ENCODE results near the gene TUSC2. TPM values are rescaled to one million over a fixed set of nuclear protein-coding genes. Genes with fewer than 3 reads are reported as not detected.
A peak's percentile ranks its signal among the peaks of the same experiment; 100 is the strongest.

The TUSC2 gene
- total and polyA plus RNA-seq, 8 donors: 10.2 to 21.8 (median 17.4) TPM

DNA sequence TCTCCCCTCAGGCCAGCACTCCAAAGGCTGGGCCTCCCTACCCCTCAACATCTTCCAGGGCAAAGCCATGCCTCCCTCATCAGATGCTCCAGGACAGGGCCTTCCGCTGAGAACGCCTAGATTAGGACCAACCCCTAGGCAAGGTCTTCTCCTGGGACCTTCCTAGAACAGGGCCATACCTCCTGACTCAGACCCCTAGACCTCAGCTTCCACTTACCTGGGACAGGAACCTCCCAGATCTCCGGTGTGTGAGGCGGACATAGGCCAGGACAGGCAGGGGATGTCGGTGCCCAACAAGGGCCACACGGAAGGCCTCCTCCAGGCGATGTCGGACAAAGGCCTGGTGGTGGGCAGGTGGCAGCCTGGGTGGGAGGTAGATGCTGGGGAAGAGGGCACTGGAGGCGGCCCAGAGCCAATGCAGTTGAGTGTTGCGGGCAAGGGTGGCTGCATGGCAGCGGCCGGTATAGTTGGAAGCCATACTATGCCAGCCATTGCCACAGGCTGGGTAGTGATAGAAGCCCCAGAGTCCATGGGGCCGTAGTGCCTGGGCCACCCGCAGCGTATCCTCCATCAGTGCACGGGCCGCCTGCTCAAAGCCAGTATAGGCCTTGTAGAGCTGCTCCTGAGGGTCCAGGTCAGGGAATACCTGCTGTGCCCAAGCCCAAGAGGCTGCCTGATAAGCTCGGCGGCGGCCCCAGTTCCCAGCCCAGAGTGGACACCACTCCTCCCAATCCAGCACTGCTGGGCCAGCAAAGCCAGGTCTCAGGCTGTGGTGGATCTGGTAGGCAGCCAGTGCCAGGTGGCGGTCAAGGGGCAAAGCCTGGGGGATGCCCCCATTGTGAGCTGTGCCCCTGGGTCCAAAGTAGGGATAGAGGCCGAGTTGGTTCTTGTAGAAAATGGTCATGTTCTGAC lies 33.3 kb downstream of the TUSC2 start:
- peaks cover 14 to 18% (median 16%) of the 10 kb centered on the region in 3 donors for H3K4me1 ChIP-seq
- H3K36me3 ChIP-seq: peaks cover 0 to 4% (median 4%) of the 10 kb centered on the region in 3 donors
- FAIRE-seq: no peak
- TF ChIP-seq, protein P1, sequence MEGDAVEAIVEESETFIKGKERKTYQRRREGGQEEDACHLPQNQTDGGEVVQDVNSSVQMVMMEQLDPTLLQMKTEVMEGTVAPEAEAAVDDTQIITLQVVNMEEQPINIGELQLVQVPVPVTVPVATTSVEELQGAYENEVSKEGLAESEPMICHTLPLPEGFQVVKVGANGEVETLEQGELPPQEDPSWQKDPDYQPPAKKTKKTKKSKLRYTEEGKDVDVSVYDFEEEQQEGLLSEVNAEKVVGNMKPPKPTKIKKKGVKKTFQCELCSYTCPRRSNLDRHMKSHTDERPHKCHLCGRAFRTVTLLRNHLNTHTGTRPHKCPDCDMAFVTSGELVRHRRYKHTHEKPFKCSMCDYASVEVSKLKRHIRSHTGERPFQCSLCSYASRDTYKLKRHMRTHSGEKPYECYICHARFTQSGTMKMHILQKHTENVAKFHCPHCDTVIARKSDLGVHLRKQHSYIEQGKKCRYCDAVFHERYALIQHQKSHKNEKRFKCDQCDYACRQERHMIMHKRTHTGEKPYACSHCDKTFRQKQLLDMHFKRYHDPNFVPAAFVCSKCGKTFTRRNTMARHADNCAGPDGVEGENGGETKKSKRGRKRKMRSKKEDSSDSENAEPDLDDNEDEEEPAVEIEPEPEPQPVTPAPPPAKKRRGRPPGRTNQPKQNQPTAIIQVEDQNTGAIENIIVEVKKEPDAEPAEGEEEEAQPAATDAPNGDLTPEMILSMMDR (IDR thresholded peaks at IDR 0.05): no peak
- no peak overlapping the region for H3K27ac ChIP-seq
- 91 to 93% methylated on average over 21 to 22 of the region's 22 CpGs for WGBS, 2 donors
- peak in 2 of 6 donors; percentile 27 to 75 for DNase-seq
- ATAC-seq: no peak
- no peak overlapping the region for H3K4me3 ChIP-seq
- H3K9me3 ChIP-seq: no peaks in the 10 kb centered on the region
- intact Hi-C loops (cut with DNase I): no loop called here
- H3K27me3 ChIP-seq: no peaks in the 10 kb centered on the region

DNA sequence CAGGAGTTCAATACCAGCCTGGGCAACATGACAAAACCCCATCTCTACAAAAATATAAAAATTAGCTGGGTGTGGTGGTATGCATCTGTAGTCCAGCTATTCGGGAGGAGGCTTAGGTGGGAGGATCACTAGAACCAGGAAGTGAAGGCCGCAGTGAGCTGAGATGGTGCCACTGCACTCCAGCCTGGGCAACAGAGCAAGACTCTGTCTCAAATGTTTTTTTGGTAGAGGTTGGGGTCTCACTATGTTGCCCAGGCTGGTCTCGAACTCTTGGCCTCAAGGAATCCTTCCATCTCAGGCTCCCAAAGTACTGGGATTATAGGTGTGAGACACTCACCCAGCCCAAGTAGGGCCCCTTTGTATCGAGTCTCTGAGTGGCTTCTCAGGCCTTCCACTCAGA lies 33.9 kb downstream of the TUSC2 start:
- no peak for ATAC-seq
- WGBS, 2 donors: 87 to 93% methylated on average over 4 of the region's 4 CpGs
- FAIRE-seq: no peak
- no peaks in the 10 kb centered on the region for H3K9me3 ChIP-seq
- H3K4me1 ChIP-seq: peaks cover 14 to 16% (median 16%) of the 10 kb centered on the region in 3 donors
- H3K27me3 ChIP-seq: no peaks in the 10 kb centered on the region
- intact Hi-C loops (cut with DNase I): no loop called here
- peaks cover 0 to 10% (median 7%) of the 10 kb centered on the region in 3 donors for H3K36me3 ChIP-seq
- no peak overlapping the region for H3K4me3 ChIP-seq
- DNase-seq: no peak
- H3K27ac ChIP-seq: no peak overlapping the region
- TF ChIP-seq, protein P1 (IDR thresholded peaks at IDR 0.05): no peak

DNA sequence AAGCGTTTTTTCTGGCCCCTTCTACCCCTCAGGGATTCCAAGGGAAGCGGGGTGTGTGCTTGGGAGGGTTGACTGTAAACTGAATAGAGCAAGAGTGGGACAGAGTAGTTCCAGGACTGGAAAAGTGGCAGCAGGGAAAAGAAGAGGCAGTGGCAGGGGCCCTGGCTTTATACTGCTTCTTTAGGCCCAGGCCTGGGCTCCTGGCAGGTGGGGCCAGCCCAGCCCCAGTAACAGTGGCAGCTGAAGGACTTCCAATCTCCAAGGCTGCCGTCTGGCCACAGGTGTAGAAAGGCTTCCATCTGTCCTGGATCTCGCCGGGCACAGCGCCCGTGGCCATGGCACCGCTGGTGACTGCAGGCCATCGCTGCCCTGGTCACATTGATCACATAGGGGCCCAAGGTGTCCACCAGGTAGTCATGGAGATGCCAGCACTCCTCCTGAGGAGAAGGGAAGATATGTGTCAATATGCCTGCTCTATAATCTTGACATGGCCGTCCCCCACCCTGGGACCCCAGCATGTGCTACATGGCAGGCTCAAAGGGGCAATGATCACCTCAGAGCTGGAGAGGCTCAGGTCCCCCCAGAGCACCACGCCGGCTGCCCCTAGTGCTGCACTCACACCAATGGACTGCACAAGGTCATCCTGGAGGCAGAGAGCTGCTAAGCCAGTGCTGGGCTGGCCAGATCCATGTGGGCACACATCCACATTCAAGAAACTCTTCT lies 34.8 kb downstream of the TUSC2 start:
- Histone ChIP-seq H3K27ac (peak overlapping the region; percentile 69 to 98 (median 96)), H3K9me3 (no peaks in the 10 kb centered on the region), H3K4me1 (peaks cover 10 to 14% (median 11%) of the 10 kb centered on the region in 3 donors), H3K27me3 (no peaks in the 10 kb centered on the region), H3K36me3 (peaks cover 0 to 19% (median 8%) of the 10 kb centered on the region in 3 donors), H3K4me3 (peak overlapping the region in 2 of 4 donors; percentile 95 to 99)
- TF ChIP-seq, protein P1 (IDR thresholded peaks at IDR 0.05): no peak
- no peak for FAIRE-seq
- peak in 1 of 4 donors; percentile 8 for ATAC-seq
- DNase-seq: peak in 5 of 6 donors; percentile 56 to 85 (median 62)
- intact Hi-C loops (cut with DNase I): no loop called here
- 32 to 43% methylated on average over 12 of the region's 12 CpGs for WGBS, 2 donors

DNA sequence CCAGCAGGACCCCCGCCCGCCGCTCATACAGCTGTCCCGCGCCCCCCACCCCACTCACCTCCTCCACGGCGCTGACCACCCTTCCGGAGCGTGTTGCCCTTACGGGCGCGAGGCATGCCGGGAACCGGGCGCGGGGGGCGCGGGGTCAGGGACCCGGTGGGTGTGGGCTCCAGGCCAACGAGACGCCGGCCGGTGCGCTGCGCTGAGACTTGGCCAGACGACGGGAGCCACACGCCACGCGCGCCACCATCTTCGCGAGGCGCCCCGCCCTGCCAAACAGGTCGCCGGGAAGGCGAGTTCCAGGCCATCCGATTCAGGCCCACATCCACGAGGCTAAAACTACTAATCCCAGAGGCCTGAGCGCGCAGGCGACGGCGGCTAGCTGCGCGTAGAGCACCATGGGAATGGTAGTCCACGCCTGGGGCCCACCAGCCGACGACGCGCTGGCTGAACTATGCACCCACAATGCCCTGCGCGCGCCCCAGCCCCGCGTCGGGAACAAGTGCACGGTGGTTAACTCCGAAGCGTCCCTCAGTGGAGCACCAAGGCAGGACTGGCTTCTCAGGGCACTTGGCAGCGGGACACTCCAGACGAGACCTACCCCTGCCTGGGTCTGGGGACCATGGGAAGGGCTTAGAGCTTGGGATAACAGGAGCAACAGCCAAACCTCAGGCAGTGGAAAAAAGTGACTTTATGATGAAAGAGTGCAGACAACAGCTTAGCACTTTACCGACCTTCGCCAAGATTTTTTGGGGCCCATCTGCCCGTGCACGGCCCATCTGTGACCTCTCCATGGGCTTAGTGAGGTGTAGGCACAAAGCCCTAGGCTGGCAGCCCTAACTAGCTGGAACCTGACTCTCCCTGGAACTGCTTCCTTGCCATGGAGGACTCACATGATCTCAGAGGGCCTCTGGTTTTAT lies 35.6 kb downstream of the TUSC2 start, which contains the start of gene IFRD2:
Gene IFRD2 (minus strand): TSS at position 271 of the 920 bp plus-strand sequence. CDS start 155 bp downstream, at position 116.
- Histone ChIP-seq H3K4me3 (peak within 1 kb of the TSS; percentile 78 to 99 (median 96)), H3K9me3 (no peaks in the 10 kb centered on the region), H3K36me3 (peaks cover 0 to 26% (median 17%) of the 10 kb centered on the region in 3 donors), H3K4me1 (peaks cover 9 to 13% (median 10%) of the 10 kb centered on the region in 3 donors), H3K27me3 (no peaks in the 10 kb centered on the region), H3K27ac (peak within 1 kb of the TSS; percentile 95 to 98 (median 96))
- ATAC-seq: peak; percentile 89 to 94 (median 90)
- TF ChIP-seq, protein P1 (IDR thresholded peaks at IDR 0.05): no peak
- 0 to 1% methylated on average over 56 to 67 of the region's 67 CpGs for WGBS, 2 donors
- peak; percentile 96 for FAIRE-seq
- peak; percentile 95 to 99 (median 98) for DNase-seq
- intact Hi-C loops (cut with DNase I): no loop called here

Data from pancreas (tissue), 10 donors.